KMS-11 (cell line): ENCODE results near the gene LMO1.

ENCODE experiments used
- H2AFZ ChIP-seq: fragments of 200-600 bp; sonication (generic); 2 replicates; pipeline ENCODE4 v1.6.1; 2016; ENCODE audit warnings: antibody characterized with exemption, mixed run types, low read depth
- H3K27ac ChIP-seq: fragments of 200-600 bp; sonication (generic); 2 replicates; pipeline ENCODE4 v1.6.1; 2016; ENCODE audit warnings: mild to moderate bottlenecking, mixed run types
- H3K27me3 ChIP-seq: fragments of 200-600 bp; sonication (generic); 2 replicates; pipeline ENCODE4 v1.6.1; 2017; ENCODE audit warnings: mild to moderate bottlenecking, low read depth, mixed run types, moderate library complexity; ENCODE audit not compliant: insufficient read depth
- H3K36me3 ChIP-seq: fragments of 200-600 bp; sonication (generic); 2 replicates; pipeline ENCODE4 v1.6.1; 2017; ENCODE audit warnings: mild to moderate bottlenecking, mixed run types; ENCODE audit not compliant: insufficient read depth
- H3K4me1 ChIP-seq: fragments of 200-600 bp; sonication (generic); 2 replicates; pipeline ENCODE4 v1.6.1; 2016; ENCODE audit warnings: mild to moderate bottlenecking, low read depth, mixed run types; ENCODE audit not compliant: poor library complexity, severe bottlenecking
- H3K4me2 ChIP-seq: fragments of 200-600 bp; sonication (generic); 2 replicates; pipeline ENCODE4 v1.7.0; 2016; ENCODE audit warnings: mild to moderate bottlenecking, mixed run types
- H3K4me3 ChIP-seq: fragments of 200-600 bp; sonication (generic); IDR thresholded peaks from 2 replicates; pipeline ENCODE4 v1.6.1; 2017; ENCODE audit warnings: low read depth, low read length, mixed read lengths; ENCODE audit not compliant: insufficient read depth
- H3K79me2 ChIP-seq: fragments of 200-600 bp; sonication (generic); 2 replicates; pipeline ENCODE4 v1.6.1; 2016; ENCODE audit warnings: low read depth, mixed run types; ENCODE audit not compliant: insufficient read depth
- H3K9ac ChIP-seq: fragments of 200-600 bp; sonication (generic); 2 replicates; pipeline ENCODE4 v1.6.1; 2016; ENCODE audit warnings: mild to moderate bottlenecking, mixed run types
- H4K20me1 ChIP-seq: fragments of 200-600 bp; sonication (generic); 2 replicates; pipeline ENCODE4 v1.6.1; 2016; ENCODE audit warnings: mild to moderate bottlenecking, mixed run types; ENCODE audit not compliant: insufficient read depth
- CTCF ChIP-seq: fragments of 200-600 bp; sonication (generic); conservative IDR thresholded peaks from 2 replicates; pipeline ENCODE4 v1.6.1; 2017; ENCODE audit warnings: low read depth, mild to moderate bottlenecking, antibody characterized with exemption, low read length, moderate library complexity, mixed read lengths

LMO1 gene

GRCh38 chr11:8250981-8251615 lies 12.6 kb downstream of the LMO1 start:
- Histone ChIP-seq H3K27me3 (no peaks in the 10 kb centered on the region), H3K9ac (no peak overlapping the region), H3K4me1 (no peaks in the 10 kb centered on the region), H3K4me2 (no peak overlapping the region), H3K27ac (no peak overlapping the region), H3K4me3 (no peak overlapping the region), H3K36me3 (no peaks in the 10 kb centered on the region), H3K79me2 (no peaks in the 10 kb centered on the region), H4K20me1 (no peaks in the 10 kb centered on the region), H2AFZ (no peak overlapping the region)
- TF ChIP-seq CTCF = no peak

- no peaks in the 10 kb centered on the region for H3K36me3 ChIP-seq
- no peaks in the 10 kb centered on the region for H3K4me1 ChIP-seq
- no peak overlapping the region for H2AFZ ChIP-seq
- no peaks in the 10 kb centered on the region for H3K27me3 ChIP-seq
- H4K20me1 ChIP-seq = no peaks in the 10 kb centered on the region
- no peaks in the 10 kb centered on the region for H3K79me2 ChIP-seq
- H3K4me2 ChIP-seq = no peak overlapping the region
- no peak for TF ChIP-seq CTCF
- H3K27ac ChIP-seq = no peak overlapping the region
- H3K4me3 ChIP-seq = no peak overlapping the region
- H3K9ac ChIP-seq = no peak overlapping the region
Observed at GRCh38 chr11:8250434-8250833, 13.2 kb downstream of the LMO1 start.

- no peak overlapping the region for H2AFZ ChIP-seq
- no peaks in the 10 kb centered on the region for H3K27me3 ChIP-seq
- no peak overlapping the region for H3K27ac ChIP-seq
- H3K4me1 ChIP-seq = no peaks in the 10 kb centered on the region
- H3K4me3 ChIP-seq = no peak overlapping the region
- no peaks in the 10 kb centered on the region for H3K79me2 ChIP-seq
- H4K20me1 ChIP-seq = no peaks in the 10 kb centered on the region
- H3K36me3 ChIP-seq = no peaks in the 10 kb centered on the region
- no peak for TF ChIP-seq CTCF
- no peak overlapping the region for H3K4me2 ChIP-seq
- no peak overlapping the region for H3K9ac ChIP-seq
Observed at GRCh38 chr11:8249482-8249881, 14.2 kb downstream of the LMO1 start.

GRCh38 chr11:8248786-8249185 lies 14.9 kb downstream of the LMO1 start:
- Histone ChIP-seq H3K79me2 (no peaks in the 10 kb centered on the region), H4K20me1 (no peaks in the 10 kb centered on the region)
- TF ChIP-seq CTCF = no peak

More at GRCh38 chr11:8248786-8249185, 14.9 kb downstream of the LMO1 start:
- Histone ChIP-seq H2AFZ (no peak overlapping the region), H3K4me1 (no peaks in the 10 kb centered on the region), H3K9ac (no peak overlapping the region), H3K4me3 (no peak overlapping the region), H3K4me2 (no peak overlapping the region), H3K27me3 (no peaks in the 10 kb centered on the region), H3K36me3 (no peaks in the 10 kb centered on the region), H3K27ac (no peak overlapping the region)
